Measurements from ENCODE around the gene TMEM144.

TMEM144 gene

DNA sequence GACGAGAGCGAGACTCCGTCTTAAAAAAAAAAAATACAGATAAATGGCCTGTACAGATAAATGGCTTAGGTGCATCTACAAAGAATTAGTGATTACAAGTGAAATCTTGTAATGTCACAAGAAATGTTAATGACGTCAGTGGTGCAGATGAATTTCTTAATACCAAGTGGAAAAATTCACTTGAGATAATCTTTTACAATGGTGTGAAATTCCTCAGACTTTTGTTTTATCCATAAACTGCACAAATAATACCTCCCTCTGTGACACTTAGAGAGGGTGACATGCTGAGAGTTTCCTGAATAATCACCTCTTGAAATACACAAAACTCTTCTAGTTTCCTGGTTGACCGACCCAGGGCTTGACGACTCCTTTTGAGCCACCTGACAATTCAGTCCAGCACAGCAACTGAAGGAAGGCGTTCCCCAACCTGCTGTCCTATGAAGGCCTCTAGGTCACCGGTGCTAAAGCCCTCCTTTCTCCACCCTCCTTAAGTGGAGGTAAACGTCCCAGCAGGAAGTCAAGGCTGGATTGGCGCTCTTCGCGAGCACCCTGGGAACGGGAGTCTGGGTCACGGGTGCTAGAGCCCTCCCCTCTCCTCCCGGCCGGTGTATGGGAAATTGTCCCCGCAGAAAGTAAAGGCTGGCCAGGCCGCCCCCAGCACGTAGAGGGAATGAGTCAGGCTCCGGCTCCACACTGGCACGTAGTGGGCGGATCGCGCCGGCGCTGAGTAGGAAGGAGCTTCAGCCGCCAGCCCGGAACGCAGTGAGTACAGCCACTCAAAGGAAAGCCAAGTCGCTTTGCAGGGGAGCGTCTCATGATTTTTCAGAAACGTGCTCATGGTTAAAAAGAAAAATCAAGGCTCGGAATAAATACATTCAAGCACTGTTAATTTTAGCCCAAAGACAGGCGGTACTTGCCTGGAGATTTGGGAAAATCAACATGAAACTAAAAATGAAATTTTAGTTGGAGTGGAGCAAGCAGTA is at the start of gene TMEM144:
Gene TMEM144, plus strand, starts transcription at position 662 of the 983 bp plus-strand sequence. CDS start 2,182 bp downstream, outside the sequence.
- DNase-seq (ENCODE audit: low spot score), result no peak

DNA sequence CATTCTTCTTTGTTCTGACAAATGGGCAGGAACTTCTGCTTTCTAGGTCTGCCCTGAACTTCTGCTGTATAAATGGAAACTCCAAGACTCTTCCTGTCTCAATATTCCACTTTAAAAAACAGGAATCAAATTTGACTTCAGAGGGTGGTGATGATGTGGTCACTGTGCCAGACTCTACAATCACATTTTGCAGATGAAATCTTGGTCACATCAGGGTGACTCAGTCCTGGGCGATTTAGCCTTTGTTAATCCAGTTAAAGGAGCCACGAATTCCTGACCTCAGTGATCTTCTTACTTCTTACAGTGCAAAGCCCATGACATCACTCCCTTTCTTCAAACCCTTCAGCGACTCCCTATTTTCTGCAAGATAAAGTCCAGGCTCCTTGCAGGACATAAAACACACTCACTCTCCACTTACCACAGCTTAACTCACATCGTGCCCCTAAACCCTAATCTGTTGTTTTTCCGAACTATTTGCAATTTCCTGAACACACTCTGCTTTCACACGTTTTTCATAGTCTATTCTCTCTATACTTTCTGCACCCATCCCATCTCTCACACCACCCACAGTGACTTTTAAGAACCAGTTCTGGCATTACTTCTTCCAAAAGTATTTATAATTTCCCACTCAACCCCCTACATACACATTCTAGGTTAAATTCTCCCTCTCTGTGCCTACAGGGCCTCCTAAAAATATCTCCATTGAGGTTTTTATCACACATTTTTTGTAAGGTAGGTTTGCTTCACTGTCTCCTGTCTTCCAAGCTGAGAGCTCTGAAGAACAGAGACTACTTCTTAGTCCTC is 48.5 kb upstream of the TMEM144 start:
- DNase-seq (ENCODE audit: low spot score), result no peak

DNA sequence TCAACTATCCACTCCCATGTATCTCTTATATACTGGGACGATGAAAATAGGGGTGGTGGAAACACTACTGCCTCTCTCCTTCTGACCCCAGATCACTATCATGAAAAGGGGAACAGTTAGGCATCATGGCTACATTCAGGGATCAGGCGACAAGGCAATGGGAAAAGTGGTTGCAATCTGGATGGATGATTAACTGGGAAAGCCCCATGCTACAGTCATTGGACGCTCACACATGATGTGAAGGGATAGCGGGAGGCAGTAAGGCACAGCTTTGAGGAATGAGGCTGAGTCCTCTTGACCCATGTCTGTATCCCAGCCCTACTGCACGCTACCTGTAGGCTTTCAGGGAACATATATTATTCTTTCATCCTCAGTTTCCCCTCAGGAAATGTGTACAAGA is 47.7 kb upstream of the TMEM144 start:
- no peak for DNase-seq (ENCODE audit: low spot score)

- DNase-seq (ENCODE audit: low spot score), result no peak
Observed at GRCh38 chr4:158163941-158164767, 46.1 kb upstream of the TMEM144 start.

- no peak for DNase-seq (ENCODE audit: low spot score)
Observed at GRCh38 chr4:158164768-158165213, 45.5 kb upstream of the TMEM144 start.

GRCh38 chr4:158166701-158167100 is 43.6 kb upstream of the TMEM144 start:
- DNase-seq (ENCODE audit: low spot score), result no peak

- DNase-seq (ENCODE audit: low spot score), result no peak
Observed at GRCh38 chr4:158168606-158169005, 41.7 kb upstream of the TMEM144 start.

GRCh38 chr4:158169506-158169905 is 40.8 kb upstream of the TMEM144 start:
- no peak for DNase-seq (ENCODE audit: low spot score)

DNA sequence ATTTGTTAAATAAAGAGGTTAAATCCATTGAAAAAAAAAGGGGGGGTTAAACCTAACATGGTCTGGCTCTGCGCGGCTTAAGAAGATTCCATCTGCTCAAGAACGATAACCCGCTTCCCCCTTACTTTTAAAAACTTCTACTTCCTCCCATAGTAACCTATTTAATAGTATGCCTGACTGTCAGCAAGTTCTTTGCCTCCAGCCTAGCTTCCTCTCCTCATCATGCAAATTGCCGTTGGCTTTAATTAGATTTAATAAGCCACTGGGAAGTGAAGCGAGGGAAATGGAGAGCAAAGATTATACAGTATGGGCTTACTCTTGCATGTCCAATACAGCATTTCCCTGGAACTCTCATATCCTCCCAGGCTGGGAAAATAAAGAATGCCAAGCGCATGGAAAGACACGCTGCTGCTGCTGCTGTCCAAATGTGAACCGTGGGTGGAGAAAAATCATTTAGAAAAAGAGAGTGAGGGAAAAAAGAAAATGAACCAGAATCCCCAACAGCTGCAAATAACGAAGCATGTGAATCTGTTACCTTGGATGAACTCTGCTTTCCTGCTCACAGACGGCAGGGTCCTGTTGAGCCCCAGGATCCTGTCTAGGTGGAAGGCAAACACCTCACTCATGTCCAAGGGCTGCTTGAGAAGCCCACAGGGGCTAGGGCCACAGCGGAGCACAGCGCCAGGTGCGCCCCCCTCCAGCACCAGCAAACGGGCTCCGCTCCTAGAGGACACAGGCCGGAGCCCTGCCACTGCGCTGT is 40.2 kb upstream of the TMEM144 start:
- DNase-seq (ENCODE audit: low spot score), result no peak

DNA sequence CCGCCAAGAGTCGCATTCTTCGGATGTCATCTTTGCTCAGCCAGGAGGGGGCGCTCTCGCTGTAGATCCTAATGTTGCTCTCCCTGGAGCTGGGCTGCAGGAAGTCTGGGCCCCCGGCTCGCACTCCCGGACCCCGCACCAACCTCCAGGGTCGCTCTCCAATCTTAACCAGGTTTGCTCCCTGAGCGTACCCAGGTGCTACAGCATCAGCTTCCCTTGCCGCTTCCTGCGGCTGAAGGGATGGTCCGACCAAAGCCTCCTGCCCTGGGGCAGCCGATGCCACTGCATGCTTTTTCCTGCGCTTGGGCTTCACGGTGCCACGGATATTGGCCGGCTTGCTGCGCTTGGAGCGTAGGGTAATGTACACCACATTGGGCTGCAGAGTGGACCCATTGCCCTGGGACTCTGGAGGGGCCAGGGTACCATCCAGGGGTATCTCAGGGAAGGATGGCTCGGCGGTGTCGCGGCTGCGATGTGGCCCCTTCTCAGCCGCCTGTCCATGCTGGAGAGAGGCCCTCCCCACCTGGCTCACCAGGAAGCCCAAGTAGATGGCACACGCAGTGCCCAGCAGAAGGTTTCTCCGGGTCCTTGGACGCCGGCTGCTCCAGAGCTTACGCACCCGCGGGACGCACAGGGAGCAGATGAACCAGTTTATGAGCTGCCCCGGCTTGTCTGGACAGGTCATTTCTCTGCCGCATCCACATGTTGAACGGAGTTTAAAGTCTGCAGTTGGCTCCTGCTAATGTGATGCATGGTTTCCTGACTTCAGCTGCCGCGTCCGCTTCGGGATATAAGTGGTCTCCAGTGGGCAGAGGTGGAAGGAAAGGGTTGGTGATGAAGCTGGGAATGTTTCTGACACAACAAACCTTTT is 39.4 kb upstream of the TMEM144 start:
- DNase-seq (ENCODE audit: low spot score), result peak; percentile 14

DNA sequence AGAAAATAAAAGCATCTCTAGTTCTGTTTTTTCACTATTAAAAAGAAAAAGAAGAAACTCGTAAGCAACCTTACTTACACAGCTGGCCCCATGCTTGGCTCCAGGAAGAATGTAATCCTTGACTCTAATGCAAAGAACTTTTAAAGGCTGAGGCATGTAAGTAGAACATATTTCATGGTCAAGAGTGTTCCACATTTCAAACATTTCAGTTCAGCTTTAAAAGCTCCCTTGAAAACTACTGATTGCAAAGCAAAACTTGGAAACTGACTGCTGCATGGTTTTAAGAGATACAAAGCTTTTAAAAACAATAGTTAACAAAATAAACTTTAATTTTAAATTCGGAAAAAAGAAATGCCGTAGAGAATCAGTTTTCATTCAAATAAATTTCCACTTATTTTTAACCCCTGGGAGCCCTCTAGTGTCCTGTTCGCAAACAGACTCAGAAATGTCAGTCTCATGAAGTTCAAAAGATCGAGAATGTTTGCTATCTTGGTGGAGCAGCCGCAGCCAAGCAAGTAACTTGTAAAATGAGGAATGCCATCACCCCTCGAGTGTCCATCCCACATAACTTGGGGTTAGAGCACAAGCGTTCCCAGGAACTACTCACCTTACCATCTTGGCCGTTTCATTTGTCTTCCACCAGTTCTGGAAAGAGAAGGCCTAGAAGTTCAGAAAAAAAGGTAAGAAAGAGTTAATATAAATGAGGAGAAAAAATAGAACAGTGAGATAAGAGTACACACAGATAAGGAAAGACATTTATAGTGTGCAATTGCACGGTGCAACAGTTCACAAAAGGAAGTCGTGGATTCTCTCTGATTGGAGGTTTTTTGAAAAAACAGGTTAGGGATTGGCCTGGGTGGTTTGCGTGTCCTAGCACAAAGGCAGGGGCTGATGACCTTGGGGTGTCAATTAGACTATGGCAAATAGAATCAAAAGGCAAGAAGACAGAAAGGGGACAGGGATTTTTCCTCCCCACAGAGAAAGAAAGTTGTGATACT is 37.7 kb upstream of the TMEM144 start, which contains the start of gene GASK1B:
Gene GASK1B, minus strand, starts transcription at position 765 of the 998 bp plus-strand sequence. CDS start 1,650 bp downstream, outside the sequence.
- peak; percentile 73 for DNase-seq (ENCODE audit: low spot score)

DNA sequence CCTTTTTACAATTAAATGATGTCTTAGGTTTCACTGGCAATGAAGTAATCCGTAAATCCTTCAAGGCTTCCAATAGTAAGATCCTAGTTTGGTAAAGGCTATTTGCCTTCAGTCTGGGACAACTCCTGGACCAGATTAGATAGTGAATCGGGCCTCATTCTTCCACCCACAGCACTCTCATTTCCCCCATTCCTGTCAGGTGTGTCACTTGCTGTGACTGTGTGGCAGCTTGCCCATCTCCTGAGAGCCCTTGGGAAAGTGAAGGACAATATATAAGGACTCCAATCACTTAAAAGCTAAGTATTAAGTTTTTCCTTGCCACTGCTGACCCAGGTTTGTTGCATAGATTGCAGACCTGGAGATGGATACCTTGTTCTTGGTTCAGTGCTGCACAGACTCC is 34.2 kb upstream of the TMEM144 start:
- no peak for DNase-seq (ENCODE audit: low spot score)

DNA sequence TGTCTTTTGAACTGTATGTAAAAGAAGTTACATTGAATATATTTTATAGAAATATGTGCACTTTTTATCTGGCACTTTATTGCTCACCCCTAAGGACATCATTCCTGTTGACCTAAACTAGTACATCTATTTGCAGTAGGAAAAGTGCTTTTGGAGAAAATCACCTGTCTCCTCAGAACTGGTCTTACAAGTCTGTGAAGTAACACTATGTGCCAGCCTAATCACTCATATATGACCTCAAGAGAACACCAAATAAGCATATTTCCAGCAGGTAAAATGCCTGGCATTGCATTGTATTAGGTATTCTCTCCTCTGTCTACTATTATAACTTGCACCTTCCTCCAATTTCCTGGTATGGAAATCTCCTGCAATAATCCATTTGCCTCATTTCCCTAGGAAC is 33.5 kb upstream of the TMEM144 start:
- no peak for DNase-seq (ENCODE audit: low spot score)

- DNase-seq (ENCODE audit: low spot score), result no peak
Observed at GRCh38 chr4:158179465-158179864, 30.8 kb upstream of the TMEM144 start.

DNA sequence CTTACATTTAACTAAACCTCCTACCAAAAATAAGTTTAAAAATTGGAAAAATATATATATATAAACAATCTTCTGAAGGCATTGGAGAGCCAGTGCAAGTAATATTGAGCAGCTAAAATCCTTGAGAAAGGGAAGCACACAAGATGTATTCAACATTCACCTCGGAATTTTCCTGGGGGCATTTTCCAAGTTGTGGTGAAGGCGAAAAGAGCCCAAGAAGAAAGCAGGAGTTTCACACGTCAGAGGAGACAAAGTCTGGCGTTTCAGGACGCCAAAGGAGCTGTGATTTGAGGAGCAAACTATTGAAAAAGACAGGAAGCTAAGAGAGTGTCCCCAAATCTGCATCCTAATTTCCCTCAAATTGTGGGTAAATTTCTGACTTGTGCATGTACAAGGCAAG is 28.4 kb upstream of the TMEM144 start:
- DNase-seq (ENCODE audit: low spot score), result no peak

DNA sequence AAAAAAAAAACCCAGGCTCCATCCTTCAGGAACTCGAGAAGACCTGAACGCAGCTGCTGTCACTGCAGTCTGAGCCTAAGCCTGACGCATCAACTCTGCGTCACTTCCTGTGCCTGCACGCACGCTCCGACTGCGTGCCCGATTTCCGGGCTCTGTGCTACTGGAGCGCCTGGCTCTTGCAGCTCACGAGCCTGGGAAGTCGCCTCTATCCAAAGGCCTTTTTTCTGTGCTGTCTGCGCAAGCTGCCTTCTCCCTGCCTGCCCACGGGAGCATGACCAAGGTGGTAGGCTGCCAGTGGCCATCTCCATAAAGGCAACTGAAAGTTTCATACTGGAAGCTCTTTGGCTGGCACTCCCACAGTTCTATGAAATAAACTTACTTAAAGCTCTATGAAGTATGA is 27.6 kb upstream of the TMEM144 start:
- DNase-seq (ENCODE audit: low spot score), result no peak

- DNase-seq (ENCODE audit: low spot score), result no peak
Observed at GRCh38 chr4:158186815-158187214, 23.5 kb upstream of the TMEM144 start.

GRCh38 chr4:158189422-158189821 is 20.9 kb upstream of the TMEM144 start:
- DNase-seq (ENCODE audit: low spot score), result no peak

DNA sequence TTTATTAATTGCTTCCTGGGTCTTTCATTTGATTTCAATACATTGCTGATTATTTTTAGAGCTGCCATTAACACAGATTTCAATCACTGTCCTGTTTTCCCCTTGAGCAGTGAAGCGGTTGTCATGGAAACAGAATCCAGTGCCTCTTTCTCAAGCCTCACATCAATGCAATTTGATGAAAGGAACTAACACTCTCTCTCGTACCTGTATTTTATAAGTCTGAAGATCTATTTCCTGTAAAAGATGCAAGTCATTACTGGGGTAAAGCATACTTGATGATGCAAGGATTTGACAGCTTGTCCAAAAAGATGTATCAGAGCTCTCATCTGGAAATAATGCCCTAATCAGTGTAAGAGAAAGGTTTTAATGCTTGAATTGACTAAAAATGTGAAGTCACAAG is 19.6 kb upstream of the TMEM144 start:
- no peak for DNase-seq (ENCODE audit: low spot score)

All from NAMALWA (cell line).